GM19025 (cell line): ENCODE measurements around the gene LIPA.
"Not testable (repeated sequence)": the region's sequence is repeated elsewhere in the genome, so short reads cannot be mapped to it uniquely, and the experiment has no call there.

Experiments used
- ATAC-seq: cut with Tn5 transposase; IDR thresholded peaks from one replicate; pipeline ENCODE4 v1.9.1; 2021; ENCODE audit warnings: mild to moderate bottlenecking, low read depth, moderate library complexity; ENCODE audit not compliant: unreplicated experiment

LIPA gene

DNA sequence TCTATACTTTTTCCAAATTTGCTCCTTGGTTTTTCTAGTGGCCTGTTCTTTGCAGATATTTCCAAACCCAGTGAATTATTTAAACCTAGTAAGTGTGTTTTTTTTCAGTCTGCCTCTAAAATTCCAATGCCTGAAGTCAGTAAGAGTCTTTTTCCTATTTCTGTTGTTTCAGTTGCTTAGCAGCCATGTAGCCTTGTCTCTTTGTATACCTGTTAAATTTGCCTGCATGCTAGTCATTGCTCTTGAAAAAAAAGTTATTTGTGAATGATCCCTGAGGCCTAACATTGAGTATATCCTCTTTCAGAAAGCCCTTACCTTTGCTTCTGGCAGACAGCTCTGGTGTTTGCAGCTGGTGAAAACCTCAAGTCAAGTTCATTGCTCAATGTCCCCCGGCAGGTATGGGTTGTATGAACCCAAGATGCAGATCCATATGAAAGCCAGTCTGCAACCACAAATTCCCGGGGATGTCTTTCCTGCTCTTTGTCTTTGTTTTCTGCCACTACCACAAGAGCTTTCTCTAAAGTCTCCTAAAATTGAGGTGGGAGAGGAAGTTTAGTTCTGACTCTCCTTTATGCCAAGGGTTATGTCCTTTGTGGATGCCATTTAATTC, 80.2 kb downstream of the LIPA start:
- ATAC-seq: no peak

DNA sequence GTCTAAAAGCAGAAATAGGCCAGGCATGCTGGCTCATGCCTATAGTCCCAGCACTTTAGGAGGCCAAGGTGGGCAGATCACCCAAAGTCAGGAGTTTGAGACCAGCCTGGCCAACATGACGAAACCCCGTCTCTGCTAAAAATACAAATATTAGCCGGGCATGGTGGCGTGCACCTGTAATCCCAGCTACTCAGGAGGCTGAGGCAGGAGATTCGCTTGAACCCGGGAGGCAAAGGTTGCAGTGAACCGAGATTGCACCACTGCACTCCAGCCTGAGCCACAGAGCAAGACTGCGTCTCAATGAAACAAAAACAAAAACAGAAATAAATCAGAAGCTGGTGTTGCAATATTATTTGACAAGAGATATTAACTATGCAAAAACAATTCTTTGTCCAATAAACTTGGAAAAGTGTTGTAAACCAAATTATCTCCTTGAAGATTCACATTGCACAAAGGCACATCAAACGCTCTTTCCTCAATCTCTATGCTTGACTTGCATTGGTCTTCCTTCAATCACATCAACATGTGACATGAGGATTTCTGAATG, 83.1 kb downstream of the LIPA start:
- not testable (repeated sequence) for ATAC-seq

- no peak for ATAC-seq
These were observed 83.7 kb downstream of the LIPA start for GRCh38 chr10:89167915-89168314.

DNA sequence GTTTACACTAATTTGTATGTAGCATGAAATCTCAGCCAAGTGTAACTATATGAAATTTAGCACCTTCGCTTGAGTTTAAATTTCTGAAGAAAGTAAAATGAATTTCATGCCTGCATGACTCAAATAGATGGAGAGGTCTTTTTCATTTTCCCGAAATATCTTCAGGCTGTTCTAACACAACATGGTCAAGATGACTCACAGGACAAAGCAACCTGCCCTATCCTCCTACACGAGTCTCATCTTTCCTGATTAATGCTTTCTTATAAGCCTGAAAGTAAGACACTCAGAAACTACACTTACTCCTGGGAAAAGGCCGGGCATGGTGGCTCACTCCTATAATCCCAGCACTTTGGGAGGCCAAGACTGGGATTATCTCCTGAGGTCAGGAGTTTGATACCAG, 85.7 kb downstream of the LIPA start:
- no peak for ATAC-seq

DNA sequence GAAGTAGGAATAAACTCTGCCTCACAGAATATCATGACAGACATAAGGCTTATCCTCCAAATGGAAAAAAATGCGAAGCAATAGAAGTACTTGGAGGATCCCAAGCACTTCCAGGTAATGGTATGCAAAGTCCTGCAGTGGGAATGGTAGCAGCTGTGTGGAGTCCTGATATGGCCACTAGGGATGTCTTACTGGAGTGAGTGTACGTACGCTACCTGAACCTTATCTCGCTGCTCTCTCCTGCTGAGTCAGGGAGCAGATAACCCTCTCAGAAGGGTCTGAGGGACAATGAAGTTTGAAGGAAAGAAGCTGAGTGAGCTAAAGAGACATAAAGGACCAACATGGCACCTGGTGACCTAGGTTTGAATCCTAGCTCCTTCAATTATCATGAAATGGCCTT, 86.7 kb downstream of the LIPA start:
- ATAC-seq: no peak

GRCh38 chr10:89164080-89164479, 87.5 kb downstream of the LIPA start:
- ATAC-seq: peak; percentile 8
